Nephron (organoid): ENCODE measurements around the gene SLC12A3.

Experiments used
- H3K27ac Mint-ChIP-seq, 3 experiments: 2 replicates each; pipeline ENCODE4 v1.8.0; 2020; ENCODE audit warnings: mixed read lengths in 3 of 3, mild to moderate bottlenecking in 2 of 3, moderate library complexity in 1 of 3
- H3K27me3 Mint-ChIP-seq: 2 replicates; pipeline ENCODE4 v1.8.0; 2021; ENCODE audit warnings: low read depth, mild to moderate bottlenecking, moderate library complexity, mixed read lengths
- H3K36me3 Mint-ChIP-seq: 2 replicates; pipeline ENCODE4 v1.8.0; 2020; ENCODE audit warnings: low read depth, mixed read lengths
- H3K4me1 Mint-ChIP-seq: 2 replicates; pipeline ENCODE4 v1.8.0; 2020; ENCODE audit warnings: mixed read lengths
- H3K4me3 Mint-ChIP-seq, 3 experiments: 2 replicates each; pipeline ENCODE4 v1.8.0; 2020; ENCODE audit warnings: mild to moderate bottlenecking in 3 of 3, mixed read lengths in 3 of 3, moderate library complexity in 2 of 3
- H3K9me3 Mint-ChIP-seq: 2 replicates; pipeline ENCODE4 v1.8.0; 2020; ENCODE audit warnings: mixed read lengths
- CTCF ChIP-seq, 3 experiments: fragments of 200-600 bp; sonication (generic); IDR thresholded peaks; one replicate each; pipeline ENCODE4 v1.5.0; 2021; ENCODE audit warnings: antibody characterized with exemption in 3 of 3; ENCODE audit not compliant: unreplicated experiment in 3 of 3

SLC12A3 gene

GRCh38 chr16:56907401-56907800 is 42.4 kb downstream of the SLC12A3 start:
- Mint-ChIP-seq H3K27ac (peak overlapping the region in 1 of 3 experiments; percentile 13), H3K4me1 (peaks cover 41% of the 10 kb centered on the region), H3K4me3 (no peak overlapping the region), H3K36me3 (no peaks in the 10 kb centered on the region), H3K9me3 (no peaks in the 10 kb centered on the region), H3K27me3 (no peaks in the 10 kb centered on the region)
- TF ChIP-seq CTCF (IDR thresholded peaks at IDR 0.05; ENCODE audit: unreplicated experiment in 3 of 3) = no peak

DNA sequence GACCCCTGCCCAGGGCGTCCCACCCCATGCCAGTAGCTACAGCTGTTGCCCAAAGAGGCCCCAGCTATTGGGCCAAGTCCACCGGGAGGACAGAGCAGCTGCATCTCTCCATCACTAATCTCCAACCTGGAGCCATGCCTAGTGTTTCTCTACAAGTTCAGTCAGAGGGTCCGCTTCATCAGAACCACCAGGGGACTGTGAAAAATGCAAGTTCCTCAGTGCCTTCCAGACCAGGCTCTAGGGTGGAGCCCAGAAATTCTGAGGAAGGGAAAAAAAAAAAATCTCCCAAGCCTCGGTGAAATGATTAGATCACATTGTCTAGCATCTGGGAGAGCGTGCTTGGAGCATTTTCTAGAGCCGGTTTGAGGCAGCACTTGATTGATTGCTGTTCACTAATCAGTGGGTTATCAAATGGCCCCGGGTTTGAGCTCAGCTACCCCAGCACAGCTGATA is 44.5 kb downstream of the SLC12A3 start:
- Mint-ChIP-seq H3K4me1 (peaks cover 61% of the 10 kb centered on the region), H3K36me3 (no peaks in the 10 kb centered on the region), H3K27me3 (no peaks in the 10 kb centered on the region), H3K4me3 (peak overlapping the region in 1 of 3 experiments; percentile 24), H3K27ac (peak overlapping the region in 2 of 3 experiments; percentile 38 to 87), H3K9me3 (no peaks in the 10 kb centered on the region)
- TF ChIP-seq CTCF (IDR thresholded peaks at IDR 0.05; ENCODE audit: unreplicated experiment in 3 of 3) = no peak

- no peak overlapping the region for H3K4me3 Mint-ChIP-seq
- TF ChIP-seq CTCF (IDR thresholded peaks at IDR 0.05; ENCODE audit: unreplicated experiment in 3 of 3) = no peak
- peaks cover 64% of the 10 kb centered on the region for H3K4me1 Mint-ChIP-seq
- H3K36me3 Mint-ChIP-seq = no peaks in the 10 kb centered on the region
- H3K27ac Mint-ChIP-seq = peak overlapping the region in 2 of 3 experiments; percentile 38 to 87
- no peaks in the 10 kb centered on the region for H3K9me3 Mint-ChIP-seq
- no peaks in the 10 kb centered on the region for H3K27me3 Mint-ChIP-seq
Measured at GRCh38 chr16:56910112-56910511, 45.1 kb downstream of the SLC12A3 start.

GRCh38 chr16:56910654-56911539 is 45.9 kb downstream of the SLC12A3 start:
- no peak for TF ChIP-seq CTCF (IDR thresholded peaks at IDR 0.05; ENCODE audit: unreplicated experiment in 3 of 3)
- Mint-ChIP-seq H3K9me3 (no peaks in the 10 kb centered on the region), H3K36me3 (no peaks in the 10 kb centered on the region), H3K4me3 (no peak overlapping the region), H3K27me3 (no peaks in the 10 kb centered on the region), H3K4me1 (peaks cover 68% of the 10 kb centered on the region), H3K27ac (peak overlapping the region; percentile 38 to 87 (median 51))

DNA sequence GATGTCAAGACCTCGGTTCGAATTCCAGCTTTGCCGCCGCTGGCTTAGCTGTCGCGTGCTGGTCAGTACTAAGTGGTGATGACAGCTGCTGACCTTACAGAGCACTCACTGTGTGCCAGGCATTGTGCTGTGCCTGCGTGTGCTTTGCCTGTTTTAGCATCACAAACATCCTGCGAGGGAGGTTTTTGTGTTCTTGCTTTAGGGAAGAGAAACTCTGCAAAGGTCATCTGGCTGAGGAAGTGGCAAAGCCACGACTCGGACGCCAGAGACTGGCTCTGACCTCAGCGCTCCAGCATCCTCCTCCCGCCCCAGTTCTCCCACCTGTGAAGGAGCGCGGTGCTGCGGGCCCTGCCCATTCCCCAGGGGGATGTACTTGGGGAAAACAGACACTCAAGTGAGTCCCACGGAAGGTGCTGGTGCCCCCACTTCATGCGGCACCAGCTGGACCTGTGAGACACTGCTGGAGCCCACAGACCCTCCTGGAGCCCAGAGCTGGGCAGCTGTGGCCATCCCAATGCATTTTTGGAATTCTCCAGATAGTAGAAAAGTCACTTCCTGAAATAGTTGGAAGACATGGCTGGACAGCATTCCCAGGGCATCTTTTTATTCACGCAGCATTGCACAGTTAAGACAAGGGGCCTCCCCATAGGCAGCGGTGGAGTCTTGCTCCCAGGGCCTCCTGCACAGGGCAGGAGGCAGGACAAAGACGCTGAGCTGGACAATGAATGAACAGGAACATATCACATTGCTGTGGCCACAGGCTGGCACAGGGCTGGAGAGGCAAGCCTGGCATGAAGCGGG is 47.0 kb downstream of the SLC12A3 start:
- H3K4me1 Mint-ChIP-seq = peaks cover 73% of the 10 kb centered on the region
- H3K36me3 Mint-ChIP-seq = no peaks in the 10 kb centered on the region
- no peaks in the 10 kb centered on the region for H3K27me3 Mint-ChIP-seq
- peak overlapping the region; percentile 38 to 95 (median 86) for H3K27ac Mint-ChIP-seq
- peak overlapping the region; percentile 8 to 27 (median 10) for H3K4me3 Mint-ChIP-seq
- H3K9me3 Mint-ChIP-seq = no peaks in the 10 kb centered on the region
- TF ChIP-seq CTCF (IDR thresholded peaks at IDR 0.05; ENCODE audit: unreplicated experiment in 3 of 3) = no peak
